WTC11 (cell line): ENCODE data around the gene WFDC1. TPM values are rescaled to one million over a fixed set of nuclear protein-coding genes. Genes with fewer than 3 reads are reported as not detected.

Experiments used
- ATAC-seq: fragments of 200-7000 bp; cut with Tn5 transposase; 2 replicates; pipeline ENCODE4 v1.10.0; 2021; ENCODE audit warnings: mild to moderate bottlenecking, moderate library complexity
- CTCF ChIA-PET: fragments of 300-600 bp; sonication (Branson Sonifier 250); formaldehyde crosslinking; loops from one replicate; lab custom pipeline; 2021; ENCODE audit warnings: antibody characterized with exemption; lab: Charles Lee
- POLR2A ChIA-PET: fragments of 350-600 bp; sonication (Branson Sonifier 250); formaldehyde crosslinking; loops from one replicate; lab custom pipeline; 2021; ENCODE audit warnings: antibody characterized with exemption; lab: Charles Lee
- DNase-seq: peaks from one replicate; pipeline ENCODE4 v3.0.0; 2021; ENCODE audit warnings: low spot score
- H3K27ac Mint-ChIP-seq: 2 replicates; pipeline ENCODE4 v1.8.0; 2021; ENCODE audit warnings: mixed read lengths
- H3K27me3 Mint-ChIP-seq: 2 replicates; pipeline ENCODE4 v1.8.0; 2021; ENCODE audit warnings: low read depth, mild to moderate bottlenecking, moderate library complexity, mixed read lengths
- H3K36me3 Mint-ChIP-seq: 2 replicates; pipeline ENCODE4 v1.8.0; 2021; ENCODE audit warnings: mixed read lengths
- H3K4me1 Mint-ChIP-seq: 2 replicates; pipeline ENCODE4 v1.8.0; 2022; ENCODE audit warnings: mixed read lengths
- H3K4me3 Mint-ChIP-seq: 2 replicates; pipeline ENCODE4 v1.8.0; 2021; ENCODE audit warnings: mild to moderate bottlenecking, moderate library complexity, mixed read lengths
- H3K9me3 Mint-ChIP-seq: 2 replicates; pipeline ENCODE4 v1.8.0; 2021; ENCODE audit warnings: mixed read lengths
- ATF3 ChIP-seq: sonication (generic); formaldehyde crosslinking; conservative IDR thresholded peaks from 2 replicates; pipeline ENCODE4 v1.8.1; 2022; ENCODE audit warnings: mild to moderate bottlenecking, missing genetic modification reagents
- FOXP4 ChIP-seq: sonication (generic); formaldehyde crosslinking; IDR thresholded peaks from 2 replicates; pipeline ENCODE4 v1.8.0; 2022; ENCODE audit warnings: mild to moderate bottlenecking, missing genetic modification reagents
- HMGXB4 ChIP-seq: sonication (generic); formaldehyde crosslinking; IDR thresholded peaks from 2 replicates; pipeline ENCODE4 v1.8.1; 2023; ENCODE audit warnings: mild to moderate bottlenecking, moderate library complexity, missing genetic modification reagents
- IRF1 ChIP-seq: sonication (generic); formaldehyde crosslinking; IDR thresholded peaks from 2 replicates; pipeline ENCODE4 v1.8.0; 2023; ENCODE audit warnings: missing genetic modification reagents
- JUN ChIP-seq: sonication (generic); formaldehyde crosslinking; IDR thresholded peaks from 2 replicates; pipeline ENCODE4 v1.8.0; 2023; ENCODE audit warnings: mild to moderate bottlenecking, missing genetic modification reagents
- MAX ChIP-seq: sonication (generic); formaldehyde crosslinking; IDR thresholded peaks from 2 replicates; pipeline ENCODE4 v1.8.0; 2022; ENCODE audit warnings: mild to moderate bottlenecking, missing genetic modification reagents
- NFYB ChIP-seq: sonication (generic); formaldehyde crosslinking; conservative IDR thresholded peaks from 2 replicates; pipeline ENCODE4 v1.8.0; 2022; ENCODE audit warnings: low read depth, missing genetic modification reagents
- PRDM15 ChIP-seq: sonication (generic); formaldehyde crosslinking; IDR thresholded peaks from 2 replicates; pipeline ENCODE4 v1.8.0; 2022; ENCODE audit warnings: missing genetic modification reagents
- SMAD4 ChIP-seq: sonication (generic); formaldehyde crosslinking; IDR thresholded peaks from 2 replicates; pipeline ENCODE4 v1.8.0; 2022; ENCODE audit warnings: mild to moderate bottlenecking, missing genetic modification reagents
- ZBTB21 ChIP-seq: sonication (generic); formaldehyde crosslinking; IDR thresholded peaks from 2 replicates; pipeline ENCODE4 v1.8.1; 2023; ENCODE audit warnings: mild to moderate bottlenecking, missing genetic modification reagents, borderline replicate concordance
- ZNF232 ChIP-seq: sonication (generic); formaldehyde crosslinking; IDR thresholded peaks from 2 replicates; pipeline ENCODE4 v1.8.0; 2022; ENCODE audit warnings: mild to moderate bottlenecking, missing genetic modification reagents
- total RNA-seq: library from RNA; stranded (reverse); gene quantifications from 3 replicates; pipeline ENCODE4 v1.2.3, GENCODE V29; 2021

WFDC1 gene
- total RNA-seq, 1 experiment from 2014 or later = 0.50 TPM

GRCh38 chr16:84295203-84295860 lies 654 bp downstream of the WFDC1 start:
- DNase-seq (no peak), ATAC-seq (no peak)
- ChIA-PET POLR2A (interaction anchor here (1.3 kb wide), 1 partner anchor 12 kb away, joined by 4 read pairs; no protein-coding TSS in a partner anchor), CTCF (interaction anchor here (1.0 to 3.7 kb wide), 2 partner anchors 13 to 108 kb away, joined by 3 to 26 read pairs; partner anchors contain the start of gene TAF1C)
- H3K9me3 Mint-ChIP-seq = no peaks in the 10 kb centered on the region
- H3K4me3 Mint-ChIP-seq = no peak overlapping the region
- H3K27ac Mint-ChIP-seq = no peak overlapping the region
- TF ChIP-seq JUN (CRISPR knock-in tag) (no peak), ZNF232 (no peak), IRF1 (CRISPR knock-in tag) (no peak), HMGXB4 (CRISPR knock-in tag) (no peak), NFYB (no peak), FOXP4 (CRISPR knock-in tag) (no peak), ATF3 (no peak), ZBTB21 (CRISPR knock-in tag) (no peak), PRDM15 (no peak), SMAD4 (no peak)
- peaks cover 60% of the 10 kb centered on the region for H3K4me1 Mint-ChIP-seq
- H3K27me3 Mint-ChIP-seq = peaks cover 3% of the 10 kb centered on the region
- no peaks in the 10 kb centered on the region for H3K36me3 Mint-ChIP-seq

GRCh38 chr16:84298376-84298899 lies 3.8 kb downstream of the WFDC1 start:
- no peak overlapping the region for H3K4me3 Mint-ChIP-seq
- DNase-seq (no peak), ATAC-seq (no peak)
- POLR2A ChIA-PET = no interaction called here
- no peaks in the 10 kb centered on the region for H3K36me3 Mint-ChIP-seq
- H3K27ac Mint-ChIP-seq = no peak overlapping the region
- H3K27me3 Mint-ChIP-seq = peaks cover 8% of the 10 kb centered on the region
- no peak for TF ChIP-seq MAX (CRISPR knock-in tag)
- peaks cover 59% of the 10 kb centered on the region for H3K4me1 Mint-ChIP-seq
- no peaks in the 10 kb centered on the region for H3K9me3 Mint-ChIP-seq
- CTCF ChIA-PET = interaction anchor here (0.7 to 3.0 kb wide), 3 partner anchors 10 to 415 kb away, joined by 3 to 39 read pairs (median 3); no protein-coding TSS in a partner anchor
